Activated CD4-positive, alpha-beta T cell treated with anti-CD3 and anti-CD28 coated beads, Interleukin-2, Interleukin-4, amounts not matched to agents 100 ng/mL and 50 ng/mL, durations not matched to agents 16 hours and 8 hours (primary cell): ENCODE measurements around the gene GPR37L1.

Experiments used
- DNase-seq: peaks from one replicate; pipeline ENCODE4 v3.0.0-alpha.2; 2020; ENCODE audit warnings: low spot score

GPR37L1 gene

GRCh38 chr1:202122639-202123335 is at the start of gene GPR37L1:
Gene GPR37L1, plus strand, starts transcription at chr1:202122917. Its CDS starts 47 bp downstream, at chr1:202122964.
- no peak for DNase-seq

GRCh38 chr1:202073206-202073605 is 49.5 kb upstream of the GPR37L1 start:
- no peak for DNase-seq

GRCh38 chr1:202074985-202075384 is 47.7 kb upstream of the GPR37L1 start:
- no peak for DNase-seq

- no peak for DNase-seq
Measured at GRCh38 chr1:202075389-202075788, 47.3 kb upstream of the GPR37L1 start.

- no peak for DNase-seq
Measured at GRCh38 chr1:202076050-202076511, 46.6 kb upstream of the GPR37L1 start.

- DNase-seq: no peak
Measured at GRCh38 chr1:202078241-202078640, 44.5 kb upstream of the GPR37L1 start.

- no peak for DNase-seq
Measured at GRCh38 chr1:202081992-202082391, 40.7 kb upstream of the GPR37L1 start.

- no peak for DNase-seq
Measured at GRCh38 chr1:202084791-202085681, 37.7 kb upstream of the GPR37L1 start.

- no peak for DNase-seq
Measured at GRCh38 chr1:202085682-202086373, 36.9 kb upstream of the GPR37L1 start.

GRCh38 chr1:202086579-202087350 is 36.0 kb upstream of the GPR37L1 start:
- no peak for DNase-seq

GRCh38 chr1:202088206-202088605 is 34.5 kb upstream of the GPR37L1 start:
- DNase-seq: no peak

GRCh38 chr1:202090994-202091393 is 31.7 kb upstream of the GPR37L1 start:
- no peak for DNase-seq

- no peak for DNase-seq
Measured at GRCh38 chr1:202093858-202094257, 28.9 kb upstream of the GPR37L1 start.

GRCh38 chr1:202101184-202101583 is 21.5 kb upstream of the GPR37L1 start:
- no peak for DNase-seq

GRCh38 chr1:202104073-202104472 is 18.6 kb upstream of the GPR37L1 start:
- DNase-seq: no peak

GRCh38 chr1:202105571-202106339 is 17.0 kb upstream of the GPR37L1 start:
- DNase-seq: no peak

- DNase-seq: no peak
Measured at GRCh38 chr1:202106340-202107254, 16.1 kb upstream of the GPR37L1 start.

- no peak for DNase-seq
Measured at GRCh38 chr1:202107321-202107761, 15.4 kb upstream of the GPR37L1 start.

GRCh38 chr1:202107801-202108731 is 14.7 kb upstream of the GPR37L1 start:
- no peak for DNase-seq
